Measurements from ENCODE around the gene BMPER. TPM values are rescaled to one million over a fixed set of nuclear protein-coding genes. Genes with fewer than 3 reads are reported as not detected.

BMPER gene
- total and polyA plus RNA-seq, 2 donors from 2014 or later: 0.60 to 0.80 TPM

DNA sequence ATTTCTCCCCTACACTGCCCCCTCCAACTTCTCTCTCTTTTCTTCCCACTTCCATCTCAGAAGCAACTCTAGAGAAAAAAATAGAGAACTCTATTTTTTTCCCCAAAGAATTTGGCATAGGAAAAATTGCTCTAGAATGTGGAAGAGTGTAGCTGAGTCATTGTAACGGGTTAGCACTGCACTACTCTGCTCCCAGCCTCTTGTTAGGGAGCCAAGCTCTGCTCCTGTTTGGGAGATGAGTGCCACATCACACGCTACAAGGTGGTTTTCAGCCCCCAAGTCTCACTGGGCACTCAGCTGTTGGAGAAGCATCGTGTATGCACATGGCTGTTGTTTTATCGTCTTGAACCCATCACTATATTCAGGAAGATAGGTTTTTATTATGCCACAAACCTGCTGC is 136.4 kb downstream of the BMPER start:
- H3K27me3 ChIP-seq (ENCODE audit: control insufficient read depth, insufficient read depth, low read length): no peaks in the 10 kb centered on the region
- H3K9ac ChIP-seq (ENCODE audit: low read length in 3 of 3): no peak overlapping the region
- no peaks in the 10 kb centered on the region for H3K4me1 ChIP-seq (ENCODE audit: control insufficient read depth in 2 of 3, insufficient read depth in 2 of 3, low read depth in 1 of 3, low read length in 3 of 3)
- FAIRE-seq (no peak), DNase-seq (no peak)
- no peak overlapping the region for H3K27ac ChIP-seq (ENCODE audit: low read depth in 2 of 2, low read length in 2 of 2)
- no peaks in the 10 kb centered on the region for H3K36me3 ChIP-seq (ENCODE audit: control insufficient read depth in 2 of 3, insufficient read depth in 3 of 3, low read length in 3 of 3)
- intact Hi-C loops (cut with DNase I): no loop called here
- TF ChIP-seq CTCF (IDR thresholded peaks at IDR 0.05; ENCODE audit: borderline replicate concordance, extremely low read depth, insufficient read depth): no peak
- no peaks in the 10 kb centered on the region for H3K9me3 ChIP-seq (ENCODE audit: control insufficient read depth in 2 of 3, insufficient read depth in 1 of 3, low read length in 3 of 3)
- H3K4me3 ChIP-seq (ENCODE audit: low read length in 3 of 3): no peak overlapping the region

DNA sequence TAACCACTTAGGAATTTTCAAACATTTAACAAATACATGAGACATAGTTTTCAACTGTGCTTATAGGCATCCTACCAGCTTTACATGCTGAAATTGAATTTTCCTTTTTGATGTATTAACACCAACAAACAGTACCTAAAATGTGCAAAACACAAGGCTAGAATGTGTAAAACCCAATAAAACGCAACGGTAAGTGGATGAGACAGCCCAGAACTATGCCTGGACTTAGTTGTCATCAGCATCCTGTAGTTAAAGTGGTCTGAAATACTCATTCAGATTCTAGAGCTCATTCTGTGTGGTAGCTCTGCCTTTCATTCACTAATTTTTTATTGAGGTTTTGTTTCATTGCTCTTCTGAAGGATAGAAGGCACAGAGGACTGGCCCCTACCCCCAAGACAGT is 137.1 kb downstream of the BMPER start:
- no peaks in the 10 kb centered on the region for H3K9me3 ChIP-seq (ENCODE audit: control insufficient read depth in 2 of 3, insufficient read depth in 1 of 3, low read length in 3 of 3)
- FAIRE-seq (no peak), DNase-seq (no peak)
- H3K36me3 ChIP-seq (ENCODE audit: control insufficient read depth in 2 of 3, insufficient read depth in 3 of 3, low read length in 3 of 3): no peaks in the 10 kb centered on the region
- no peak for TF ChIP-seq CTCF (IDR thresholded peaks at IDR 0.05; ENCODE audit: borderline replicate concordance, extremely low read depth, insufficient read depth)
- no peak overlapping the region for H3K27ac ChIP-seq (ENCODE audit: low read depth in 2 of 2, low read length in 2 of 2)
- H3K4me3 ChIP-seq (ENCODE audit: low read length in 3 of 3): no peak overlapping the region
- intact Hi-C loops (cut with DNase I): no loop called here
- H3K9ac ChIP-seq (ENCODE audit: low read length in 3 of 3): no peak overlapping the region
- H3K27me3 ChIP-seq (ENCODE audit: control insufficient read depth, insufficient read depth, low read length): no peaks in the 10 kb centered on the region
- no peaks in the 10 kb centered on the region for H3K4me1 ChIP-seq (ENCODE audit: control insufficient read depth in 2 of 3, insufficient read depth in 2 of 3, low read depth in 1 of 3, low read length in 3 of 3)

DNA sequence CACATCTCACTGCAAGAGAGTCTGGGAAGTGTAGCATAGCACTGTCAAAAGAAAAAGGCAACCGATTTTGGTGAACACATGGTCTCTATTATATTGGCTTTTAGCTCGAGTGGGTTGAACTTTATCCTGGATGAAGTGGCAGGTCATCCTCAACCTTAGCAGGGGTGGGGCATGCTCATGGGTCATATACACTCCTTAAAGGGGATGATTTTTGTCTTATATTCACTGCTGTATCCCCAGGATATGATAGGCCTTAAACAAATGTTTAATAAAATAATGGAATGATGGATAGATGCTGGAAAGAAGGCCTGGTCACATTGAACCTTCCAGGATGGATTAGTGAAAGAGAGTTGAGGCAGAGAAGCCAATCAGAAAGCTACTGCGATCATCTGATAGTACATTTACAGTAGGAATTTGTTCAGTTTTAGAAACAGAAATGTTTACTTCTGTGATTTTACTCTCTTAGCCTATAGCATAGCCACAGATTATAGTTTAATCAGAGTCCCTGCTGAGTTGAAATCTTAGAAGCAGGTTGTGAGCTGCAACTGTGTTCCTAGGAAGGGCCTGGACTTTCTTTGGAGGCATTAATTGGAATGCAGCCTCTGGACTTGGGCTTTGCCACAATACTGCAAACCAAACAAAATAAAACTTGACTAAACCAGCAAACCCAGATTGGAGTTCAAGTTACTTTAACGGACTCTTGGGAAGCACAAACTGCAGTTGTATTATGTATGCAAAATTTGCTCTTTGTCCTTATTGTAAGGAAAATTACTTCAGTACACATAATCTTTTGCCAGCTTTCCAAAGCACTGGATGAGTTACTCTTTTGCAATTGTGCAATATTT is 138.3 kb downstream of the BMPER start:
- no peak for FAIRE-seq
- intact Hi-C loops (cut with DNase I): no loop called here
- no peaks in the 10 kb centered on the region for H3K4me1 ChIP-seq (ENCODE audit: control insufficient read depth in 2 of 3, insufficient read depth in 2 of 3, low read depth in 1 of 3, low read length in 3 of 3)
- H3K36me3 ChIP-seq (ENCODE audit: control insufficient read depth in 2 of 3, insufficient read depth in 3 of 3, low read length in 3 of 3): no peaks in the 10 kb centered on the region
- no peak overlapping the region for H3K9ac ChIP-seq (ENCODE audit: low read length in 3 of 3)
- H3K27me3 ChIP-seq (ENCODE audit: control insufficient read depth, insufficient read depth, low read length): no peaks in the 10 kb centered on the region
- no peaks in the 10 kb centered on the region for H3K9me3 ChIP-seq (ENCODE audit: control insufficient read depth in 2 of 3, insufficient read depth in 1 of 3, low read length in 3 of 3)
- no peak overlapping the region for H3K4me3 ChIP-seq (ENCODE audit: low read length in 3 of 3)
- no peak overlapping the region for H3K27ac ChIP-seq (ENCODE audit: low read depth in 2 of 2, low read length in 2 of 2)
- no peak for TF ChIP-seq CTCF (IDR thresholded peaks at IDR 0.05; ENCODE audit: borderline replicate concordance, extremely low read depth, insufficient read depth)
- no peak for DNase-seq
